Esophagus (tissue), 2 donors: Measurements from ENCODE around the gene TRPV6. TPM values are rescaled to one million over a fixed set of nuclear protein-coding genes. Genes with fewer than 3 reads are reported as not detected.

ENCODE experiments used
- polyA plus RNA-seq, 2 donors: library from polyadenylated mRNA; stranded (reverse); fragments of 200-250 nt; gene quantifications; one replicate each; pipeline ENCODE4 v1.2.3, GENCODE V29; 2013
- donor health status: healthy with polysubstance abuse.
- donor health status: Bipolar disorder and iron deficiency.

Gene TRPV6
- polyA plus RNA-seq, 2 donors: 2.5 to 10.5 TPM

Other genes with a start within 250 kb of the TRPV6 start
- gene PRSS1, start 136.3 kb downstream of the TRPV6 start, polyA plus RNA-seq: 1 to 10 TPM in 1 of 2 donors, under 1 TPM in 1; 0.59 to 3.0 TPM
- gene PRSS2, start 114.8 kb downstream of the TRPV6 start, polyA plus RNA-seq: 1 to 10 TPM in 1 of 2 donors, under 1 TPM in 1; 0.61 to 3.3 TPM
- 10 to 100 TPM; 17.0 to 33.3 TPM for gene EPHB6, start 30.7 kb downstream of the TRPV6 start, polyA plus RNA-seq
- not detected for gene TRPV5, start 48.0 kb upstream of the TRPV6 start, polyA plus RNA-seq
- gene LLCFC1, start 53.7 kb upstream of the TRPV6 start, polyA plus RNA-seq: not detected
- 1 to 10 TPM in 1 of 2 donors, under 1 TPM in 1; 0.61 to 1.7 TPM for gene KEL, start 76.6 kb upstream of the TRPV6 start, polyA plus RNA-seq
- gene OR9A2, start 141.4 kb upstream of the TRPV6 start, polyA plus RNA-seq: not detected
- not detected for gene OR6V1, start 166.6 kb upstream of the TRPV6 start, polyA plus RNA-seq
- gene PIP, start 246.3 kb upstream of the TRPV6 start, polyA plus RNA-seq: not detected